Ovary (tissue), 9 donors: Measurements from ENCODE around the gene MRPL2. TPM values are rescaled to one million over a fixed set of nuclear protein-coding genes. Genes with fewer than 3 reads are reported as not detected.
"Not testable (repeated sequence)": the region's sequence is repeated elsewhere in the genome, so short reads cannot be mapped to it uniquely, and the experiment has no call there.

Experiments used
- DNase-seq, 5 donors: peaks; one replicate each; pipeline ENCODE4 v3.0.0-alpha.2; 2019 to 2020
- H3K27ac ChIP-seq, 2 donors: fragments of 200-600 bp; one replicate each; pipeline versions ENCODE4 v1.5.1 to v1.8.0; 2019 to 2022
- H3K27me3 ChIP-seq: fragments of 200-600 bp; one replicate; pipeline ENCODE4 v1.8.0; 2022
- H3K36me3 ChIP-seq: fragments of 200-600 bp; sonication (generic); one replicate; pipeline ENCODE4 v1.5.1; 2019
- H3K4me1 ChIP-seq: one replicate; pipeline ENCODE4 v1.8.1; 2013; ENCODE audit warnings: mild to moderate bottlenecking, moderate library complexity; ENCODE audit not compliant: insufficient read depth
- H3K4me3 ChIP-seq: fragments of 200-600 bp; sonication (generic); one replicate; pipeline ENCODE4 v1.5.1; 2017
- H3K9me3 ChIP-seq, 2 donors: fragments of 200-600 bp in 1 of 2; sonication (generic) in 1 of 2; one replicate each; pipeline versions ENCODE4 v1.5.1 to v1.8.1; 2013 to 2019; ENCODE audit warnings: mild to moderate bottlenecking in 1 of 2, moderate library complexity in 1 of 2
- EP300 ChIP-seq: sonication (generic); formaldehyde crosslinking; IDR thresholded peaks from one replicate; pipeline ENCODE4 v1.6.1; 2017; ENCODE audit warnings: antibody characterized with exemption
- POLR2A ChIP-seq: fragments of 450-650 bp; IDR thresholded peaks from one replicate; pipeline ENCODE4 v1.6.1; 2017; ENCODE audit warnings: antibody characterized with exemption, mild to moderate bottlenecking, moderate library complexity
- WGBS, 3 donors: extraction: QIAGEN DNeasy Blood & Tissue Kit in 1 of 3; methylation state at CpG; one replicate each; pipeline versions ENCODE4 v1.1.5 to v1.1.7; 2013 to 2017; 5-methylcytosine and 5-hydroxymethylcytosine counted together
- intact Hi-C, 4 donors: fragments of 100-400 bp; cut with DNase I; formaldehyde crosslinking; loops; one replicate each; pipeline versions ENCODE4 v1.11.0 to v1.15.1; 2022 to 2023
- polyA plus RNA-seq, 2 donors: library from polyadenylated mRNA; stranded (reverse); fragments of 200-250 nt in 1 of 2; fragments of 350-450 nt in 1 of 2; fragmentation: Illumina TruSeq in 1 of 2; extraction: RNeasy Lipid Tissue Mini Kit (QIAGEN cat#74804) in 1 of 2; gene quantifications; one replicate each; pipeline ENCODE4 v1.2.3, GENCODE V29; 2013 to 2014
- total RNA-seq, 7 donors: library from RNA; depleted of rRNA in 2 of 7; stranded (reverse); fragments of >200 nt in 2 of 7; fragmentation: NEBNext Ultra II Directional in 3 of 7; extraction: Animal tissue kit (Norgen Biotek cat#: 25700) in 3 of 7; gene quantifications; one replicate each; pipeline versions ENCODE4 v1.1.0 to v1.2.4, GENCODE V29; 2016 to 2023
- TF ChIP-seq, protein P1 (sequence below), 3 donors: fragments of 450-650 bp in 2 of 3; fragments of 200-600 bp in 1 of 3; IDR thresholded peaks; one replicate each; pipeline versions ENCODE4 v1.5.1 to v1.8.0; 2016 to 2022; ENCODE audit warnings: antibody characterized with exemption in 3 of 3, mild to moderate bottlenecking in 1 of 3
- donor health status: DM: no; HTN: no; CAD: no; lungs with moderate emphysema.
- donor health status: DM: no; HTN: no; CAD: no.
- donor health status: Bipolar disorder and iron deficiency.
- donor health status: DM: yes; HTN: yes; CAD: no.
- donor health status: DM: no; HTN: no; CAD: no.
- donor health status: DM: yes; HTN: yes; CAD: no.

MRPL2 gene
- total and polyA plus RNA-seq, 9 donors: 11.5 to 56.7 (median 47.3) TPM

DNA sequence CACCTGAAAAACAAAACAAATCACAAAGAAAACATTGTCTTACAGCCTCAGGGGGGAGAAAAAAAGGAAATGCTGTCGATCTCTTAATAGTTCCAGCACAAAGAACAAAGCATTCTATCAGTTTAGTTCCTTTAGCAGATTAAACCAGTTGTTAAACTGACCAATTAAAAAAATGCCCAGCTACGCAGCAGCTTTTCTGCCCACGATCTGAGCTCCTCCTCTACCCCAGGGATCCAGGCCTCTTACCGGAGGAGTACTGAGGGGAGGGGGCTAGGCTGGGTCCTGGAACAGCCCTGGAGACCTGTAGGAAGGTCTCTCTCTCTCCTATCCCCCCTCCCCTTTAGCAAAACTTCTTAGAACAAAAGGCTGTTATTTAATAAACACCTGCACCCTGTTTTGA, 30.2 kb upstream of the MRPL2 start:
- Histone ChIP-seq H3K27ac (peak overlapping the region; percentile 62 to 76), H3K27me3 (no peaks in the 10 kb centered on the region), H3K9me3 (no peaks in the 10 kb centered on the region), H3K4me3 (no peak overlapping the region), H3K4me1 (peaks cover 5% of the 10 kb centered on the region), H3K36me3 (no peaks in the 10 kb centered on the region)
- TF ChIP-seq, protein P1, sequence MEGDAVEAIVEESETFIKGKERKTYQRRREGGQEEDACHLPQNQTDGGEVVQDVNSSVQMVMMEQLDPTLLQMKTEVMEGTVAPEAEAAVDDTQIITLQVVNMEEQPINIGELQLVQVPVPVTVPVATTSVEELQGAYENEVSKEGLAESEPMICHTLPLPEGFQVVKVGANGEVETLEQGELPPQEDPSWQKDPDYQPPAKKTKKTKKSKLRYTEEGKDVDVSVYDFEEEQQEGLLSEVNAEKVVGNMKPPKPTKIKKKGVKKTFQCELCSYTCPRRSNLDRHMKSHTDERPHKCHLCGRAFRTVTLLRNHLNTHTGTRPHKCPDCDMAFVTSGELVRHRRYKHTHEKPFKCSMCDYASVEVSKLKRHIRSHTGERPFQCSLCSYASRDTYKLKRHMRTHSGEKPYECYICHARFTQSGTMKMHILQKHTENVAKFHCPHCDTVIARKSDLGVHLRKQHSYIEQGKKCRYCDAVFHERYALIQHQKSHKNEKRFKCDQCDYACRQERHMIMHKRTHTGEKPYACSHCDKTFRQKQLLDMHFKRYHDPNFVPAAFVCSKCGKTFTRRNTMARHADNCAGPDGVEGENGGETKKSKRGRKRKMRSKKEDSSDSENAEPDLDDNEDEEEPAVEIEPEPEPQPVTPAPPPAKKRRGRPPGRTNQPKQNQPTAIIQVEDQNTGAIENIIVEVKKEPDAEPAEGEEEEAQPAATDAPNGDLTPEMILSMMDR (IDR thresholded peaks at IDR 0.05): no peak
- intact Hi-C loops: no loop called here
- no peak for DNase-seq
- 32 to 37% (median 34%) methylated on average over 4 of the region's 4 CpGs for WGBS, 3 donors

DNA sequence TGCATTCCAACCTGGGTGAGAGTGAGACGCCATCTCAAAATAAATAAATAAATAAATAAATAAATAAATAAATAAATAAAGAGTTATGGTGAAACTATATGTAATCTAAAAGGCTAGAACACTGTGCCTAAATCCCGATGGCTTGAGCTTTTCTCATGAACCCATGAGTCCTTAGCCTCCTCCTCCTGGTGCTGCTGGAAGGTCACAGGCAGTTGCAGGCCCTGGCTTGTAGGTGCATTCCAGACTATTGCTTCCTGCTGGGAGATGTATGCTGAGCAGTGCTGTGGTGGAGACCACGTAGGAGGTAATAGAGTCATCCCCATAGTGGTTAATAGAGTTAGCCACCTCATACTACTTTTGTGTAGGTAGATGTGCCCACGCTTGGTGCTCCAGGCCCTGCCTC, 29.4 kb upstream of the MRPL2 start:
- Histone ChIP-seq H3K9me3 (no peaks in the 10 kb centered on the region), H3K36me3 (no peaks in the 10 kb centered on the region), H3K4me1 (peaks cover 5% of the 10 kb centered on the region), H3K27ac (peak overlapping the region in 1 of 2 donors; percentile 76), H3K27me3 (no peaks in the 10 kb centered on the region), H3K4me3 (no peak overlapping the region)
- DNase-seq: no peak
- WGBS, 3 donors: 80 to 90% (median 84%) methylated on average over 4 of the region's 4 CpGs
- intact Hi-C loops: no loop called here
- TF ChIP-seq, protein P1 (IDR thresholded peaks at IDR 0.05): no peak
- TF ChIP-seq POLR2A (no peak), EP300 (no peak)

DNA sequence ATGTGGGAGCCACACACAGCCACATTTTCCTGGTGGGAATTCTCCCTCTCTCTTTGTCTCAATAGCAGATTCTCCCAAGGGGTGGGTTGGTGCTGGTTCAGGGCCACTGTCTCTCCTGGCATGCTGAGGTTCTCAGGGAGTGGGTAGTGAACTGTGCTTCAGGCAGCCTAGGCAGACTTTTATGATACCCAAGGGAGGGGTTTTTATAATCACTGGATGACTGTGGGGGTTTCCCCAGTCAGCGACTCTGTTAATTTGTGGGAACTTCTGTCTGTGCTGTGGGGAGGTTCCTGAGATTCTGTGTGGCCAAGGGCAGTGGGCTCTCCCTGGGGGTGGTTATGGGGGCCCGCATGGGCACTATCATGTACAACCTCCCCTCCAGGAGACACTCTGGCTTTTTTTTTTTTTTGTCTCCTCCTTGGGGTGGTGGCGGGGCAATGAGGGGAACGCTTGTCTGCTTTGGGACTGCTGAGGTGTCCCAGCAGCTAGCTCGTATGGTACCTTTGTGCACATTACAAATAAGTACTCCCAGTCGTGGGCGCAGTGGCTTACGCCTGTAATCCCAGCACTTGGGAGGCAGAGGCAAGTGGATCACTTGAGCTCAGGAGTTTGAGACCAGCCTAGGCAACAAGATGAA, 26.9 kb upstream of the MRPL2 start:
- Histone ChIP-seq H3K36me3 (no peaks in the 10 kb centered on the region), H3K27ac (no peak overlapping the region), H3K9me3 (no peaks in the 10 kb centered on the region), H3K4me3 (no peak overlapping the region), H3K27me3 (no peaks in the 10 kb centered on the region), H3K4me1 (peaks cover 12% of the 10 kb centered on the region)
- peak in 1 of 5 donors; percentile 26 for DNase-seq
- intact Hi-C loops: no loop called here
- 74 to 83% (median 79%) methylated on average over 8 of the region's 8 CpGs for WGBS, 3 donors
- TF ChIP-seq, protein P1 (IDR thresholded peaks at IDR 0.05): no peak
- TF ChIP-seq EP300: no peak

DNA sequence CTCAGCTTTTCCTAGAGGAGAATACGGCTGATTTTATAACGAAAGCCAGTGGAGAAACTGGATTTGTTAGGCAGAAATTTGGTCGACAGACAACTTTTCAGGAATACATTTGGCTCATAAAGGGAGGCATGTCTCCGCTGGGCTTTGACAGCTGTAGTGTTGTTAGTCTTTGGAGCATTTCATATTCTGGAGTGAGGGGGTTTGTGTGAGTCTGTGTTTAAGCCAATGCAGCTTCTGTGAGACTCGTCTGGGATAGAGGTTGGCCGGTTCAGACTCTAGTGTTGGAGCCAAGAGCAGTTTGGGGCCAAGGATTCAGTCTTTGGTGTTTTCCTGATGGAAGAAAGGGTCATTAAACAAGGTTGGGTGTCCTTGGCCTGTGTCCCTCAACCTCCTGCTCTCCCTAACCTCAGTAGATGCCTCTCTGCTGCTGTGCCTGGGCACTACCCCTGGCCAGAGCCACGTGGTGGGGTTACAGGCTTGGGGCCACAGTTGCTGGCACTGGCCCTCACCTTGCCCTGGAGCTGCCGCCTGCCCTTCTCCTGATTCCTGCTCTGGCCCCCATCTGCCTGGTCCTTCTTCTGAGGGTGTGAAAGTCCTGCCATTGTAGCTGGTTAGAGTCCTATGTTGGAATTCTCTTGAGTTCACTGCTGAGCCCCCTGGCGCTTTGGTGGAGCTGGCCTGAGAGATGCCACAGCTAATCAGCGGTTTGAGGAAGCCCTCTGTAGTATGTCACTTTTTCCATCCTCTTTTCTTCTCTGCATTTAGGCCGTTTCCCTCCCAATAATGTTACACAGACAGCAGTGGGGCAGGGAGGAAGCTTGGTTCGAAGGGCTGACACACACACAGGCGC, 23.8 kb upstream of the MRPL2 start:
- H3K36me3 ChIP-seq: no peaks in the 10 kb centered on the region
- no peaks in the 10 kb centered on the region for H3K27me3 ChIP-seq
- 35 to 49% (median 38%) methylated on average over 13 of the region's 13 CpGs for WGBS, 3 donors
- no peak overlapping the region for H3K4me3 ChIP-seq
- intact Hi-C loops: no loop called here
- peaks cover 11% of the 10 kb centered on the region for H3K4me1 ChIP-seq
- peak in 4 of 5 donors; percentile 39 to 54 (median 46) for DNase-seq
- TF ChIP-seq, protein P1 (IDR thresholded peaks at IDR 0.05): no peak
- TF ChIP-seq POLR2A (no peak), EP300 (no peak)
- no peaks in the 10 kb centered on the region for H3K9me3 ChIP-seq
- H3K27ac ChIP-seq: peak overlapping the region in 1 of 2 donors; percentile 53

DNA sequence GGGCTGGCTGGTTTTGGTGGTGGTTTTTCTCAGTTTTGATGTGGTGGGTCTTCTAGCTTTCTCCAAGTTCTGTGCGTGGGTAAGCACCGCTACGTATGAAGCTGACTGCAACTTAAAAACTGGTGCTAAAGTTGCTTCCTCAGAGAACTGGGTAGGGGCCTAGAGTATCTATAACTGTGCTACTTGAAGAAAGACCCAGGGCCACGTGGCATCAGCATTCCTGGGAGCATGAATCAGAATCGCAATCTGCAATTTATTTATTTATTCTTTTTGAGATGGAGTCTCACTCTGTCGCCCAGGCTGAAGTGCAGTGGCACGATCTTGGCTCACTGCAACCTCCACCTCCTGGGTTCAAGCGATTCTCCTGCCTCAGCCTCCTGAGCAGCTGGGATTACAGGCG, 22.7 kb upstream of the MRPL2 start:
- H3K4me3 ChIP-seq, H3K9me3 ChIP-seq, intact Hi-C loops, H3K27me3 ChIP-seq, H3K36me3 ChIP-seq: not testable (repeated sequence)
- Histone ChIP-seq H3K27ac (peak overlapping the region in 1 of 2 donors; percentile 10), H3K4me1 (peaks cover 18% of the 10 kb centered on the region)
- DNase-seq: peak in 1 of 5 donors; percentile 17
- WGBS, 3 donors: 75 to 90% (median 79%) methylated on average over 9 of the region's 9 CpGs
